ENCODE data around the gene WNK2. TPM values are rescaled to one million over a fixed set of nuclear protein-coding genes. Genes with fewer than 3 reads are reported as not detected.

The WNK2 gene
- total RNA-seq, 1 experiment from 2014 or later: 69.4 TPM

DNA sequence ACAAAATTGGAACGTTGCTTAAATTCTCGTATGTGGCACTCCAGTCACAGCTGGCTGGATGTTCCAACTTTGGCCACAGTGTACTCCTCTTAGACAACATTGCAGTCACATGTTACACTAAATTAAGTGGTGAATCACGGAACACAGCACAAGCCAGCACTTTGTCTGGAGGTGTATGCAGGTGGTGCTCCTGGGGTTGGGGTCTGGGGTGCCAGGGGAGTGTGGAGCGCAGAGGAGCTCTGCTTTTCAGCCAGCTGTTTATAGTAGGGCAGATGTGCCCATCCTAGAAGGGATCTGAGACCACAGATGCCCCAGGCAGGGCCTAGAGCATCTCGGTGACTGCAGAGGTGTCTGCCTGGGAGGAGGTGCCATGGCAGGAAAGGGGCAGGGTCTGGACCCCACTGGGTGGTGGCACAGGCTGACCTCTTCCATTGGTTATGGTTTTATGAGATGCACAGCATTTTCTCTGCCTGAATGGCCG, 82.6 kb downstream of the WNK2 start:
- no peak overlapping the region for H3K27ac Mint-ChIP-seq
- Histone ChIP-seq H4K5ac (ENCODE audit: insufficient read length, low read depth, low read length) (no peak overlapping the region), H2BK20ac (ENCODE audit: low read depth, low read length, poor library complexity, severe bottlenecking) (no peak overlapping the region), H3K23ac (ENCODE audit: insufficient read length, low read depth, low read length) (no peak overlapping the region), H4K91ac (ENCODE audit: insufficient read length, low read depth, low read length) (no peak overlapping the region), H3K79me2 (ENCODE audit: insufficient read depth, low read length) (no peaks in the 10 kb centered on the region), H4K8ac (replicated peaks; ENCODE audit: insufficient read length, low read depth, low read length) (no peak overlapping the region), H3K18ac (ENCODE audit: insufficient read length, low read depth, low read length) (no peak overlapping the region), H3T11ph (ENCODE audit: low read length) (no peak overlapping the region), H3K79me1 (ENCODE audit: insufficient read depth, low read depth, low read length, poor library complexity, severe bottlenecking) (no peaks in the 10 kb centered on the region), H3K23me2 (ENCODE audit: insufficient read length, low read depth, low read length, poor library complexity, severe bottlenecking) (no peaks in the 10 kb centered on the region), H3K4ac (ENCODE audit: low read depth, low read length) (no peak overlapping the region), H2AFZ (ENCODE audit: low read length) (no peak overlapping the region), H2BK12ac (ENCODE audit: insufficient read length, low read depth, low read length) (no peak overlapping the region), H4K20me1 (ENCODE audit: control insufficient read depth, insufficient read depth, insufficient read length) (no peaks in the 10 kb centered on the region), H3K14ac (ENCODE audit: insufficient read depth, low read length) (no peak overlapping the region), H3K9me3 (ENCODE audit: control insufficient read depth, low read depth, low read length) (no peaks in the 10 kb centered on the region), H3K27ac (ENCODE audit: insufficient read length, low read depth, low read length) (no peak overlapping the region), H3K4me1 (ENCODE audit: insufficient read depth, low read length) (no peaks in the 10 kb centered on the region), H2BK15ac (ENCODE audit: low read depth, low read length) (no peak overlapping the region), H3K56ac (ENCODE audit: insufficient read length, low read depth, low read length) (no peak overlapping the region), H3K27me3 (ENCODE audit: insufficient read depth, low read length) (no peaks in the 10 kb centered on the region), H3K4me2 (ENCODE audit: insufficient read depth, insufficient read length, low read length) (no peak overlapping the region), H2BK5ac (ENCODE audit: insufficient read length, low read length) (no peak overlapping the region), H2BK120ac (ENCODE audit: low read depth, low read length, poor library complexity, severe bottlenecking) (no peak overlapping the region), H2AK5ac (ENCODE audit: insufficient read length, low read length) (no peak overlapping the region), H3K9ac (ENCODE audit: extremely low read depth, insufficient read length, low read length) (no peak overlapping the region)
- peaks cover 32 to 41% (median 39%) of the 10 kb centered on the region in 3 experiments for H3K36me3 Mint-ChIP-seq (ENCODE audit: insufficient read depth in 1 of 3, low read depth in 3 of 3)
- no peak for DNase-seq
- H3K27me3 Mint-ChIP-seq (ENCODE audit: low read depth): no peaks in the 10 kb centered on the region; the same call in 1 of the 2 replicates
- TF ChIP-seq, protein P1, sequence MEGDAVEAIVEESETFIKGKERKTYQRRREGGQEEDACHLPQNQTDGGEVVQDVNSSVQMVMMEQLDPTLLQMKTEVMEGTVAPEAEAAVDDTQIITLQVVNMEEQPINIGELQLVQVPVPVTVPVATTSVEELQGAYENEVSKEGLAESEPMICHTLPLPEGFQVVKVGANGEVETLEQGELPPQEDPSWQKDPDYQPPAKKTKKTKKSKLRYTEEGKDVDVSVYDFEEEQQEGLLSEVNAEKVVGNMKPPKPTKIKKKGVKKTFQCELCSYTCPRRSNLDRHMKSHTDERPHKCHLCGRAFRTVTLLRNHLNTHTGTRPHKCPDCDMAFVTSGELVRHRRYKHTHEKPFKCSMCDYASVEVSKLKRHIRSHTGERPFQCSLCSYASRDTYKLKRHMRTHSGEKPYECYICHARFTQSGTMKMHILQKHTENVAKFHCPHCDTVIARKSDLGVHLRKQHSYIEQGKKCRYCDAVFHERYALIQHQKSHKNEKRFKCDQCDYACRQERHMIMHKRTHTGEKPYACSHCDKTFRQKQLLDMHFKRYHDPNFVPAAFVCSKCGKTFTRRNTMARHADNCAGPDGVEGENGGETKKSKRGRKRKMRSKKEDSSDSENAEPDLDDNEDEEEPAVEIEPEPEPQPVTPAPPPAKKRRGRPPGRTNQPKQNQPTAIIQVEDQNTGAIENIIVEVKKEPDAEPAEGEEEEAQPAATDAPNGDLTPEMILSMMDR (conservative IDR thresholded peaks at IDR 0.05): no peak
- WGBS (ENCODE audit: extremely low coverage, insufficient read length, low lambda C conversion rate): no CpG with 5 or more reads among the region's 6 CpGs
- H3K9me3 Mint-ChIP-seq: peaks cover 0 to 4% of the 10 kb centered on the region in 2 experiments; a peak in 1 of 5 replicates
- H3K4me3 Mint-ChIP-seq: no peak overlapping the region
- H3K4me1 Mint-ChIP-seq: 0 out of 4 replicates have a peak, but pooled peaks cover 0 to under 1% of the 10 kb centered on the region in 2 experiments

Measured in H9 (cell line).